ENCODE data around the gene VPS11. TPM values are rescaled to one million over a fixed set of nuclear protein-coding genes. Genes with fewer than 3 reads are reported as not detected.

The VPS11 gene
- 19.8 TPM for total RNA-seq
- long read RNA-seq, transcript VPS11-208 (16 exons, 3,313 nt): major isoform, 65 of 85 reads
- long read RNA-seq, partial matches to known transcripts: 6 of 85 reads
- long read RNA-seq, other reads (novel, unspliced or antisense): 13 of 85 reads

- DNase-seq: peak; percentile 99
- peak; percentile 99 for ATAC-seq (ENCODE audit: poor library complexity)
- intact Hi-C loops (cut with DNase I): no loop called here
Observed at GRCh38 chr11:119067371-119068222, at the start of gene VPS11. Gene VPS11 (plus strand): TSS chr11:119067818. CDS start chr11:119067824, 6 bp downstream.

GRCh38 chr11:119018074-119018938, 49.3 kb upstream of the VPS11 start, which contains the start of the genes RPS25 and TRAPPC4:
Gene RPS25 (minus strand): TSS chr11:119018343. CDS start chr11:119018284, 59 bp downstream.
Gene TRAPPC4 (plus strand): TSS chr11:119018766. CDS start chr11:119018796, 30 bp downstream.
- peak; percentile 97 for DNase-seq
- peak; percentile 97 for ATAC-seq (ENCODE audit: poor library complexity)
- intact Hi-C loops (cut with DNase I): loop anchor here (2.0 kb wide), 1 partner anchor 20 kb away; the partner anchor contains the start of gene CENATAC

GRCh38 chr11:119019996-119020395, 47.6 kb upstream of the VPS11 start:
- intact Hi-C loops (cut with DNase I): loop anchor here (2.0 kb wide), 1 partner anchor 21 kb away; the partner anchor contains the start of gene CENATAC
- ATAC-seq (ENCODE audit: poor library complexity): no peak
- DNase-seq: no peak

- no peak for DNase-seq
- intact Hi-C loops (cut with DNase I): no loop called here
- ATAC-seq (ENCODE audit: poor library complexity): no peak
Observed at GRCh38 chr11:119021631-119022030, 46.0 kb upstream of the VPS11 start.

- intact Hi-C loops (cut with DNase I): no loop called here
- no peak for DNase-seq
- ATAC-seq (ENCODE audit: poor library complexity): no peak
Observed at GRCh38 chr11:119023741-119024140, 43.9 kb upstream of the VPS11 start.

GRCh38 chr11:119024430-119025098, 43.1 kb upstream of the VPS11 start:
- intact Hi-C loops (cut with DNase I): no loop called here
- ATAC-seq (ENCODE audit: poor library complexity): no peak
- no peak for DNase-seq

- no peak for DNase-seq
- ATAC-seq (ENCODE audit: poor library complexity): no peak
- intact Hi-C loops (cut with DNase I): no loop called here
Observed at GRCh38 chr11:119025099-119025473, 42.5 kb upstream of the VPS11 start.

GRCh38 chr11:119025541-119025940, 42.1 kb upstream of the VPS11 start:
- no peak for DNase-seq
- no peak for ATAC-seq (ENCODE audit: poor library complexity)
- intact Hi-C loops (cut with DNase I): no loop called here

GRCh38 chr11:119025978-119026766, 41.4 kb upstream of the VPS11 start:
- ATAC-seq (ENCODE audit: poor library complexity) (no peak), DNase-seq (no peak)
- intact Hi-C loops (cut with DNase I): no loop called here

GRCh38 chr11:119026970-119027369, 40.6 kb upstream of the VPS11 start:
- DNase-seq: no peak
- intact Hi-C loops (cut with DNase I): no loop called here
- no peak for ATAC-seq (ENCODE audit: poor library complexity)

GRCh38 chr11:119027561-119028345, 39.9 kb upstream of the VPS11 start:
- intact Hi-C loops (cut with DNase I): no loop called here
- no peak for ATAC-seq (ENCODE audit: poor library complexity)
- DNase-seq: no peak

- DNase-seq (no peak), ATAC-seq (ENCODE audit: poor library complexity) (no peak)
- intact Hi-C loops (cut with DNase I): no loop called here
Observed at GRCh38 chr11:119028346-119029068, 39.1 kb upstream of the VPS11 start.

GRCh38 chr11:119029069-119029339, 38.6 kb upstream of the VPS11 start:
- no peak for ATAC-seq (ENCODE audit: poor library complexity)
- intact Hi-C loops (cut with DNase I): no loop called here
- no peak for DNase-seq

- intact Hi-C loops (cut with DNase I): no loop called here
- no peak for DNase-seq
- ATAC-seq (ENCODE audit: poor library complexity): peak; percentile 23
Observed at GRCh38 chr11:119029340-119030028, 38.1 kb upstream of the VPS11 start.

- no peak for ATAC-seq (ENCODE audit: poor library complexity)
- intact Hi-C loops (cut with DNase I): no loop called here
Observed at GRCh38 chr11:119030029-119030328, 37.6 kb upstream of the VPS11 start.

GRCh38 chr11:119030329-119031047, 37.1 kb upstream of the VPS11 start, which contains the start of gene SLC37A4:
Gene SLC37A4 (minus strand): TSS chr11:119030877.
- intact Hi-C loops (cut with DNase I): no loop called here
- DNase-seq (peak; percentile 99), ATAC-seq (ENCODE audit: poor library complexity) (peak; percentile 98)

More at GRCh38 chr11:119030029-119030328, 37.6 kb upstream of the VPS11 start:
- no peak for DNase-seq
